Motor neuron (in vitro differentiated cells): ENCODE results near the gene SCRN2. TPM values are rescaled to one million over a fixed set of nuclear protein-coding genes. Genes with fewer than 3 reads are reported as not detected.
A peak's percentile ranks its signal among the peaks of the same experiment; 100 is the strongest.

Source experiments
- ATAC-seq, 8 experiments: fragments of 200-7000 bp; cut with Tn5 transposase; replicated peaks in 6 of 8; 2 replicates each; pipeline ENCODE4 v1.8.0; 2021; ENCODE audit warnings: mild to moderate bottlenecking in 8 of 8, moderate library complexity in 8 of 8
- H3K27ac ChIP-seq, 2 donors: fragments of 250-450 bp; sonication (Bioruptor Pico); 2 replicates each; pipeline ENCODE4 v1.9.0; 2021; ENCODE audit warnings: antibody characterized with exemption in 2 of 2, mild to moderate bottlenecking in 2 of 2, moderate library complexity in 1 of 2
- H3K4me1 ChIP-seq, 2 donors: fragments of 250-450 bp; sonication (Bioruptor Pico); replicated peaks in 1 of 2; 2 replicates each; pipeline ENCODE4 v1.6.1; 2021; ENCODE audit warnings: antibody characterized with exemption in 2 of 2, mild to moderate bottlenecking in 2 of 2, moderate library complexity in 1 of 2
- H3K4me3 ChIP-seq, 5 donors: fragments of 250-450 bp; sonication (Bioruptor Pico); 2 replicates each; pipeline ENCODE4 v1.9.0; 2021; ENCODE audit warnings: antibody characterized with exemption in 5 of 5, mild to moderate bottlenecking in 5 of 5, moderate library complexity in 4 of 5
- WGBS, 10 experiments: fragments of 450-650 bp; shearing (Covaris generic); methylation state at CpG; one replicate each; pipeline ENCODE4 v1.0.0; 2022; 5-methylcytosine and 5-hydroxymethylcytosine counted together
- in situ Hi-C, 9 experiments: fragments of 400-800 bp; cut with MboI; loops; one replicate each; pipeline ENCODE4 v1.15.0; 2021; ENCODE audit warnings: low sequenced_read_pairs in 9 of 9, low pct_unique_long_range_greater_than_20kb in 2 of 9; ENCODE audit not compliant: unreplicated experiment in 9 of 9
- total RNA-seq, 8 experiments: library from RNA; unstranded; fragments of 300-600 nt; gene quantifications; 2 replicates each; pipeline versions ENCODE4 v1.2.3 to v1.2.4, GENCODE V29; 2022

The SCRN2 gene
- total RNA-seq, 8 experiments from 2014 or later, result 10.8 to 38.6 (median 21.6) TPM

GRCh38 chr17:47810901-47811635, 30.0 kb downstream of the SCRN2 start:
- Histone ChIP-seq H3K4me1 (no peaks in the 10 kb centered on the region), H3K4me3 (no peak overlapping the region), H3K27ac (no peak overlapping the region)
- in situ Hi-C loops, result no loop called here
- peak in 1 of 8 experiments; percentile 19 for ATAC-seq
- WGBS, 10 experiments, result 0 to 100% (median 65%) methylated on average over 1 to 3 of the region's 9 CpGs; no CpG with 5 or more reads in 6 of the 10 experiments

- in situ Hi-C loops, result no loop called here
- 0 to 100% (median 46%) methylated on average over 1 to 8 of the region's 10 CpGs; no CpG with 5 or more reads in 1 of the 10 experiments for WGBS, 10 experiments
- ATAC-seq, result peak in 5 of 8 experiments; percentile 10 to 95 (median 30)
These were observed 30.8 kb downstream of the SCRN2 start for GRCh38 chr17:47810200-47810821.

GRCh38 chr17:47808830-47809480, 32.1 kb downstream of the SCRN2 start:
- in situ Hi-C loops, result no loop called here
- Histone ChIP-seq H3K4me1 (no peaks in the 10 kb centered on the region), H3K27ac (no peak overlapping the region), H3K4me3 (no peak overlapping the region)
- WGBS, 10 experiments, result 60 to 88% (median 60%) methylated on average over 1 to 3 of the region's 22 CpGs; no CpG with 5 or more reads in 7 of the 10 experiments
- ATAC-seq, result no peak

More at GRCh38 chr17:47810200-47810821, 30.8 kb downstream of the SCRN2 start:
- H3K4me1 ChIP-seq, result no peaks in the 10 kb centered on the region
- H3K4me3 ChIP-seq, result no peak overlapping the region
- no peak overlapping the region for H3K27ac ChIP-seq

- H3K27ac ChIP-seq, result no peak overlapping the region
- no peaks in the 10 kb centered on the region for H3K4me1 ChIP-seq
- no peak overlapping the region for H3K4me3 ChIP-seq
- in situ Hi-C loops, result no loop called here
- peak in 1 of 8 experiments; percentile 5 for ATAC-seq
- 85 to 100% (median 95%) methylated on average over 2 to 6 of the region's 20 CpGs; no CpG with 5 or more reads in 6 of the 10 experiments for WGBS, 10 experiments
These were observed 32.8 kb downstream of the SCRN2 start for GRCh38 chr17:47808036-47808829.

- H3K4me1 ChIP-seq, result no peaks in the 10 kb centered on the region
- no peak overlapping the region for H3K4me3 ChIP-seq
- 43 to 100% (median 86%) methylated on average over 1 to 6 of the region's 11 CpGs; no CpG with 5 or more reads in 5 of the 10 experiments for WGBS, 10 experiments
- in situ Hi-C loops, result no loop called here
- H3K27ac ChIP-seq, result no peak overlapping the region
- ATAC-seq, result peak in 1 of 8 experiments; percentile 13
These were observed 33.7 kb downstream of the SCRN2 start for GRCh38 chr17:47807421-47807820.

GRCh38 chr17:47806913-47807255, 34.2 kb downstream of the SCRN2 start:
- Histone ChIP-seq H3K27ac (no peak overlapping the region), H3K4me3 (no peak overlapping the region), H3K4me1 (no peaks in the 10 kb centered on the region)
- 40 to 100% (median 95%) methylated on average over 1 to 5 of the region's 9 CpGs; no CpG with 5 or more reads in 3 of the 10 experiments for WGBS, 10 experiments
- ATAC-seq, result no peak
- in situ Hi-C loops, result no loop called here

- H3K4me1 ChIP-seq, result no peaks in the 10 kb centered on the region
- H3K4me3 ChIP-seq, result no peak overlapping the region
- in situ Hi-C loops, result no loop called here
- no peak overlapping the region for H3K27ac ChIP-seq
- ATAC-seq, result no peak
- WGBS, 10 experiments, result 67 to 100% (median 88%) methylated on average over 1 to 4 of the region's 16 CpGs; no CpG with 5 or more reads in 2 of the 10 experiments
These were observed 34.8 kb downstream of the SCRN2 start for GRCh38 chr17:47806026-47806912.

- WGBS, 10 experiments, result 40 to 88% (median 60%) methylated on average over 1 to 2 of the region's 3 CpGs; no CpG with 5 or more reads in 7 of the 10 experiments
These were observed 36.6 kb downstream of the SCRN2 start for GRCh38 chr17:47804461-47804860.

GRCh38 chr17:47803751-47804150, 37.3 kb downstream of the SCRN2 start:
- H3K4me1 ChIP-seq, result no peaks in the 10 kb centered on the region
- in situ Hi-C loops, result no loop called here
- H3K27ac ChIP-seq, result no peak overlapping the region
- 0 to 51% (median 17%) methylated on average over 1 to 3 of the region's 6 CpGs; no CpG with 5 or more reads in 3 of the 10 experiments for WGBS, 10 experiments
- H3K4me3 ChIP-seq, result no peak overlapping the region
- ATAC-seq, result no peak

More at GRCh38 chr17:47804461-47804860, 36.6 kb downstream of the SCRN2 start:
- Histone ChIP-seq H3K27ac (no peak overlapping the region), H3K4me3 (no peak overlapping the region), H3K4me1 (no peaks in the 10 kb centered on the region)
- ATAC-seq, result no peak
- in situ Hi-C loops, result no loop called here

- no peak overlapping the region for H3K4me3 ChIP-seq
- WGBS, 10 experiments, result 0 to 60% (median 28%) methylated on average over 1 to 4 of the region's 5 CpGs; no CpG with 5 or more reads in 3 of the 10 experiments
- ATAC-seq, result no peak
- H3K27ac ChIP-seq, result no peak overlapping the region
- in situ Hi-C loops, result no loop called here
- H3K4me1 ChIP-seq, result no peaks in the 10 kb centered on the region
These were observed 37.9 kb downstream of the SCRN2 start for GRCh38 chr17:47803201-47803600.

GRCh38 chr17:47802341-47803022, 38.6 kb downstream of the SCRN2 start:
- ATAC-seq, result peak; percentile 67 to 95 (median 78)
- Histone ChIP-seq H3K4me1 (no peaks in the 10 kb centered on the region), H3K4me3 (no peak overlapping the region), H3K27ac (no peak overlapping the region)
- in situ Hi-C loops, result no loop called here
- WGBS, 10 experiments, result 20 to 67% (median 50%) methylated on average over 2 to 3 of the region's 9 CpGs; no CpG with 5 or more reads in 7 of the 10 experiments
